Testis (tissue), 2 donors: ENCODE measurements around the gene ARRDC4.

Experiments
- CTCF ChIP-seq, 3 experiments: fragments of 450-650 bp in 2 of 3; fragments of 200-600 bp in 1 of 3; sonication (generic) in 1 of 3; IDR thresholded peaks; one replicate each; pipeline ENCODE4 v1.5.1; 2016 to 2019; ENCODE audit warnings: antibody characterized with exemption in 3 of 3, mild to moderate bottlenecking in 2 of 3, moderate library complexity in 1 of 3
- POLR2A ChIP-seq: fragments of 450-650 bp; IDR thresholded peaks from one replicate; pipeline ENCODE4 v1.6.1; 2017; ENCODE audit warnings: antibody characterized with exemption, mild to moderate bottlenecking, moderate library complexity

- TF ChIP-seq CTCF (IDR thresholded peaks at IDR 0.05) (no peak), POLR2A (no peak)
Observed at GRCh38 chr15:97966246-97966645, 5.7 kb downstream of the ARRDC4 start.
